H9 (cell line): Measurements from ENCODE around the gene TUBA4A. TPM values are rescaled to one million over a fixed set of nuclear protein-coding genes. Genes with fewer than 3 reads are reported as not detected.

ENCODE experiments used
- DNase-seq: peaks from one replicate; pipeline ENCODE4 v3.0.0-alpha.2; 2017
- H2AFZ ChIP-seq: one replicate; pipeline ENCODE4 v1.6.1; 2013; ENCODE audit warnings: mild to moderate bottlenecking, low read length, control low read depth, moderate library complexity
- H2AK5ac ChIP-seq: 2 replicates; pipeline ENCODE4 v1.6.1; 2013; ENCODE audit warnings: low read length, control low read depth, mixed read lengths; ENCODE audit not compliant: insufficient read length
- H2BK120ac ChIP-seq: one replicate; pipeline ENCODE4 v1.6.1; 2013; ENCODE audit warnings: low read depth, mild to moderate bottlenecking, low read length, control low read depth, inconsistent platforms; ENCODE audit not compliant: poor library complexity, severe bottlenecking
- H2BK12ac ChIP-seq: 2 replicates; pipeline ENCODE4 v1.6.1; 2013; ENCODE audit warnings: low read length, control low read depth, mixed read lengths, low read depth; ENCODE audit not compliant: insufficient read length
- H2BK15ac ChIP-seq: 2 replicates; pipeline ENCODE4 v1.6.1; 2013; ENCODE audit warnings: low read depth, low read length, control low read depth
- H2BK20ac ChIP-seq: one replicate; pipeline ENCODE4 v1.6.1; 2013; ENCODE audit warnings: low read depth, mild to moderate bottlenecking, low read length, control low read depth, inconsistent platforms; ENCODE audit not compliant: poor library complexity, severe bottlenecking
- H2BK5ac ChIP-seq: 2 replicates; pipeline ENCODE4 v1.6.1; 2013; ENCODE audit warnings: low read length, control low read depth, mixed read lengths; ENCODE audit not compliant: insufficient read length
- H3K14ac ChIP-seq: 2 replicates; pipeline ENCODE4 v1.6.1; 2013; ENCODE audit warnings: low read length, control low read depth; ENCODE audit not compliant: insufficient read depth
- H3K18ac ChIP-seq: 2 replicates; pipeline ENCODE4 v1.6.1; 2013; ENCODE audit warnings: low read depth, mild to moderate bottlenecking, mixed read lengths, low read length, control low read depth; ENCODE audit not compliant: insufficient read length
- H3K23ac ChIP-seq: 2 replicates; pipeline ENCODE4 v1.6.1; 2013; ENCODE audit warnings: low read length, control low read depth, mixed read lengths, low read depth; ENCODE audit not compliant: insufficient read length
- H3K23me2 ChIP-seq: 2 replicates; pipeline ENCODE4 v1.6.1; 2013; ENCODE audit warnings: low read depth, mild to moderate bottlenecking, mixed read lengths, low read length, control low read depth; ENCODE audit not compliant: insufficient read length, poor library complexity, severe bottlenecking
- H3K27ac ChIP-seq: 2 replicates; pipeline ENCODE4 v1.5.1; 2013; ENCODE audit warnings: low read length, control low read depth, mixed read lengths, low read depth; ENCODE audit not compliant: insufficient read length
- H3K27me3 ChIP-seq: 2 replicates; pipeline ENCODE4 v1.6.1; 2013; ENCODE audit warnings: low read length, control low read depth, inconsistent platforms; ENCODE audit not compliant: insufficient read depth
- H3K4ac ChIP-seq: 2 replicates; pipeline ENCODE4 v1.6.1; 2013; ENCODE audit warnings: low read depth, mild to moderate bottlenecking, control low read depth, inconsistent platforms, low read length, moderate library complexity
- H3K4me1 ChIP-seq: 2 replicates; pipeline ENCODE4 v1.6.1; 2013; ENCODE audit warnings: low read length, control low read depth, inconsistent platforms; ENCODE audit not compliant: insufficient read depth
- H3K4me2 ChIP-seq: 2 replicates; pipeline ENCODE4 v1.6.1; 2013; ENCODE audit warnings: low read length, control low read depth, mixed read lengths; ENCODE audit not compliant: insufficient read length, insufficient read depth
- H3K56ac ChIP-seq: 2 replicates; pipeline ENCODE4 v1.6.1; 2013; ENCODE audit warnings: low read depth, mild to moderate bottlenecking, mixed read lengths, low read length, control low read depth; ENCODE audit not compliant: insufficient read length
- H3K79me1 ChIP-seq: 2 replicates; pipeline ENCODE4 v1.6.1; 2013; ENCODE audit warnings: low read depth, mild to moderate bottlenecking, moderate library complexity, low read length, control low read depth, inconsistent platforms; ENCODE audit not compliant: insufficient read depth, poor library complexity, severe bottlenecking
- H3K79me2 ChIP-seq: 2 replicates; pipeline ENCODE4 v1.6.1; 2013; ENCODE audit warnings: low read length, control low read depth, inconsistent platforms; ENCODE audit not compliant: insufficient read depth
- H3K9ac ChIP-seq: 2 replicates; pipeline ENCODE4 v1.6.1; 2013; ENCODE audit warnings: low read length, control low read depth, mixed read lengths; ENCODE audit not compliant: insufficient read length; ENCODE audit errors: extremely low read depth
- H3K9me3 ChIP-seq: one replicate; pipeline ENCODE4 v1.6.1; 2013; ENCODE audit warnings: low read depth, low read length, inconsistent platforms; ENCODE audit not compliant: control insufficient read depth
- H3T11ph ChIP-seq: one replicate; pipeline ENCODE4 v1.6.1; 2013; ENCODE audit warnings: mild to moderate bottlenecking, low read length, control low read depth, inconsistent platforms
- H4K20me1 ChIP-seq: one replicate; pipeline ENCODE4 v1.6.1; 2013; ENCODE audit not compliant: control insufficient read depth, insufficient read length, insufficient read depth
- H4K5ac ChIP-seq: 2 replicates; pipeline ENCODE4 v1.6.1; 2013; ENCODE audit warnings: low read depth, mild to moderate bottlenecking, mixed read lengths, low read length, control low read depth; ENCODE audit not compliant: insufficient read length
- H4K8ac ChIP-seq: replicated peaks from 2 replicates; pipeline ENCODE4 v1.6.1; 2013; ENCODE audit warnings: low read length, control low read depth, mixed read lengths, low read depth; ENCODE audit not compliant: insufficient read length
- H4K91ac ChIP-seq: 2 replicates; pipeline ENCODE4 v1.6.1; 2013; ENCODE audit warnings: low read depth, mild to moderate bottlenecking, moderate library complexity, mixed read lengths, low read length, control low read depth; ENCODE audit not compliant: insufficient read length
- H3K27ac Mint-ChIP-seq, 3 experiments: 2 replicates in 2 of 3; 3 replicates in 1 of 3; pipeline ENCODE4 v1.8.0; 2020 to 2021; ENCODE audit warnings: mixed read lengths in 3 of 3, mild to moderate bottlenecking in 1 of 3, moderate library complexity in 1 of 3
- H3K27me3 Mint-ChIP-seq: 2 replicates; pipeline ENCODE4 v1.8.0; 2021; ENCODE audit warnings: low read depth, mild to moderate bottlenecking, moderate library complexity, mixed read lengths
- H3K36me3 Mint-ChIP-seq, 3 experiments: 2 replicates in 2 of 3; 3 replicates in 1 of 3; pipeline ENCODE4 v1.8.0; 2020 to 2021; ENCODE audit warnings: low read depth in 3 of 3, mixed read lengths in 3 of 3; ENCODE audit not compliant: insufficient read depth in 1 of 3
- H3K4me1 Mint-ChIP-seq, 2 experiments: 2 replicates each; pipeline ENCODE4 v1.8.0; 2020; ENCODE audit warnings: mixed read lengths in 2 of 2
- H3K4me3 Mint-ChIP-seq, 2 experiments: 2 replicates in 1 of 2; 3 replicates in 1 of 2; pipeline ENCODE4 v1.8.0; 2020 to 2021; ENCODE audit warnings: mild to moderate bottlenecking in 2 of 2, mixed read lengths in 2 of 2, moderate library complexity in 1 of 2
- H3K9me3 Mint-ChIP-seq, 2 experiments: 2 replicates in 1 of 2; 3 replicates in 1 of 2; pipeline ENCODE4 v1.8.0; 2020; ENCODE audit warnings: mild to moderate bottlenecking in 2 of 2, mixed read lengths in 2 of 2, moderate library complexity in 1 of 2
- whole genome bisulfite sequencing: extraction: QIAGEN DNeasy Blood & Tissue Kit; methylation state at CpG from one replicate; pipeline ENCODE4 v1.1.7; 2013; ENCODE audit warnings: missing lambda C conversion rate, low lambda C conversion rate, mixed read lengths; ENCODE audit not compliant: insufficient read length; ENCODE audit errors: extremely low coverage; 5-methylcytosine and 5-hydroxymethylcytosine counted together
- total RNA-seq: library from RNA; stranded (reverse); gene quantifications from 2 replicates; pipeline ENCODE4 v1.2.1, GENCODE V29; 2021
- TF ChIP-seq, protein P1 (sequence below): fragments of 200-600 bp; sonication (generic); conservative IDR thresholded peaks from 3 replicates; pipeline ENCODE4 v1.8.0; 2021; ENCODE audit warnings: antibody characterized with exemption, mild to moderate bottlenecking

The TUBA4A gene
- total RNA-seq, 1 experiment from 2014 or later = 25.5 TPM

- H3K23me2 ChIP-seq = peaks cover 6% of the 10 kb centered on the region
- peaks cover 2 to 7% of the 10 kb centered on the region in 2 experiments; a peak in 3 of 5 replicates for H3K9me3 Mint-ChIP-seq
- peaks cover 11 to 13% of the 10 kb centered on the region in 2 experiments for H3K4me1 Mint-ChIP-seq
- H2BK15ac ChIP-seq = no peak overlapping the region
- no peak overlapping the region for H4K5ac ChIP-seq
- no peak overlapping the region for H4K91ac ChIP-seq
- H3K27ac Mint-ChIP-seq = no peak overlapping the region
- H3K4me3 Mint-ChIP-seq = peak overlapping the region; percentile 81 to 84
- no peak overlapping the region for H2AFZ ChIP-seq
- H3K27me3 Mint-ChIP-seq = peaks cover 53% of the 10 kb centered on the region
- H3K79me1 ChIP-seq = no peaks in the 10 kb centered on the region
- H3K27ac ChIP-seq = no peak overlapping the region
- H3K36me3 Mint-ChIP-seq = peaks cover 0 to 4% (median 2%) of the 10 kb centered on the region in 3 experiments; a peak in 2 of 7 replicates
- H3K4me1 ChIP-seq = no peaks in the 10 kb centered on the region
- H2BK20ac ChIP-seq = no peak overlapping the region
- no peak for DNase-seq
- H2BK12ac ChIP-seq = no peak overlapping the region
- no peak overlapping the region for H3K56ac ChIP-seq
- WGBS = no CpG with 5 or more reads among the region's 5 CpGs
- H3K27me3 ChIP-seq = no peaks in the 10 kb centered on the region; the same call in 1 of the 2 replicates
- no peaks in the 10 kb centered on the region for H3K9me3 ChIP-seq
- no peak overlapping the region for H2BK5ac ChIP-seq
- H3T11ph ChIP-seq = no peak overlapping the region
- no peak overlapping the region for H2BK120ac ChIP-seq
- no peaks in the 10 kb centered on the region for H4K20me1 ChIP-seq
- TF ChIP-seq, protein P1, sequence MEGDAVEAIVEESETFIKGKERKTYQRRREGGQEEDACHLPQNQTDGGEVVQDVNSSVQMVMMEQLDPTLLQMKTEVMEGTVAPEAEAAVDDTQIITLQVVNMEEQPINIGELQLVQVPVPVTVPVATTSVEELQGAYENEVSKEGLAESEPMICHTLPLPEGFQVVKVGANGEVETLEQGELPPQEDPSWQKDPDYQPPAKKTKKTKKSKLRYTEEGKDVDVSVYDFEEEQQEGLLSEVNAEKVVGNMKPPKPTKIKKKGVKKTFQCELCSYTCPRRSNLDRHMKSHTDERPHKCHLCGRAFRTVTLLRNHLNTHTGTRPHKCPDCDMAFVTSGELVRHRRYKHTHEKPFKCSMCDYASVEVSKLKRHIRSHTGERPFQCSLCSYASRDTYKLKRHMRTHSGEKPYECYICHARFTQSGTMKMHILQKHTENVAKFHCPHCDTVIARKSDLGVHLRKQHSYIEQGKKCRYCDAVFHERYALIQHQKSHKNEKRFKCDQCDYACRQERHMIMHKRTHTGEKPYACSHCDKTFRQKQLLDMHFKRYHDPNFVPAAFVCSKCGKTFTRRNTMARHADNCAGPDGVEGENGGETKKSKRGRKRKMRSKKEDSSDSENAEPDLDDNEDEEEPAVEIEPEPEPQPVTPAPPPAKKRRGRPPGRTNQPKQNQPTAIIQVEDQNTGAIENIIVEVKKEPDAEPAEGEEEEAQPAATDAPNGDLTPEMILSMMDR = no peak
- H3K4me2 ChIP-seq = peak overlapping the region; percentile 88
- H3K4ac ChIP-seq = no peak overlapping the region
- no peak overlapping the region for H3K23ac ChIP-seq
- no peak overlapping the region for H4K8ac ChIP-seq
- H2AK5ac ChIP-seq = no peak overlapping the region
- no peaks in the 10 kb centered on the region for H3K79me2 ChIP-seq
- H3K18ac ChIP-seq = no peak overlapping the region
- H3K9ac ChIP-seq = no peak overlapping the region
- H3K14ac ChIP-seq = no peak overlapping the region
These were observed 40.1 kb upstream of the TUBA4A start for GRCh38 chr2:219293736-219294231.
